ENCODE data around the gene CNIH2. TPM values are rescaled to one million over a fixed set of nuclear protein-coding genes. Genes with fewer than 3 reads are reported as not detected.

Gene CNIH2
- total RNA-seq, 1 donor, result 1.0 TPM

GRCh38 chr11:66330931-66331330, 53.0 kb downstream of the CNIH2 start:
- no peaks in the 10 kb centered on the region for H3K9me3 ChIP-seq (ENCODE audit: low read depth, low read length)
- peaks cover 44% of the 10 kb centered on the region for H3K4me1 ChIP-seq (ENCODE audit: insufficient read depth, low read length)
- H3K27me3 ChIP-seq (ENCODE audit: insufficient read depth, low read length), result no peaks in the 10 kb centered on the region
- no peak overlapping the region for H3K4me3 ChIP-seq (ENCODE audit: low read length)

DNA sequence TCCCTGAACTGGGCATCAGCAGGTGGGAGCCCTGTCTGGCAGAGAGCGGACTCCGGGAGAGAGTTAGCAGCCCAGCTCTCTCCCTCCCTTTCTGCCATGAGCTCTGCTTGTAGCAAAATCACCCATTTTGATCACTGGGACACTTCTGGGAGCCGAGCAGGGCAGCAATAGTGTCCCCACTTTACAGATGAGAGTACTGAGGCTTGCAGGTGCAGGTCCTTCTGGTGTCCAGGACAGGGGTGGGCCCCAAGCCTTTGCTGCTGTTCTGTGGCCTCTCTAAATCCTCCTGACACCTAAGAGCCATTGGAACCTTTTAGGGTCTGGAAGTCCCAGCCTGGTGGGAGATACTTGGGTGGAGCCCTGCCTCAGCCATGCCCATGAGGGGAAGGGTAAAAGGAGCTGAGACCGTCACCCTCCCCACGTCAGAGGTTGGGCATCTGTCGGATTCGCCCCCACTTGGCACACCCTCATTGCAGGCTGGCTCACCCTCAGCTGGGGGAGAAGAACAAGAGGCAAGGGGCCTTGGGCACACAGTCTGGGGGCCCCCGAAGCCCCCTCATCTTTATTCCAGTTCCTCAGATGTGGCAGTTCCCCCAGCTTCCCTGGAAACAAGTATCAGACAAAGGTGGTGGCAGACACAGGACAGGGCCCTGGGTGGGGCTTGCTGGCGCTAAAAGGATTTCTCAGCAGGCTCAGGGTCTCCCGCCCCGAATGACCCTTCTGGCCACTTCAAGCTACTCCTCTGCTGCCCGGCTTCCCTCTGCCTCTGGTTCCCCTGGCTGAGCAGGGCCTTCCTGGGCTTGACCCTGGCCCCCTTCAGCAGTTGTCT, 53.8 kb downstream of the CNIH2 start:
- Histone ChIP-seq H3K4me1 (ENCODE audit: insufficient read depth, low read length) (peaks cover 46% of the 10 kb centered on the region), H3K4me3 (ENCODE audit: low read length) (no peak overlapping the region), H3K9me3 (ENCODE audit: low read depth, low read length) (no peaks in the 10 kb centered on the region), H3K27me3 (ENCODE audit: insufficient read depth, low read length) (no peaks in the 10 kb centered on the region)

- Histone ChIP-seq H3K4me3 (ENCODE audit: low read length) (no peak overlapping the region), H3K9me3 (ENCODE audit: low read depth, low read length) (no peaks in the 10 kb centered on the region), H3K4me1 (ENCODE audit: insufficient read depth, low read length) (peaks cover 46% of the 10 kb centered on the region), H3K27me3 (ENCODE audit: insufficient read depth, low read length) (no peaks in the 10 kb centered on the region)
These were observed 54.6 kb downstream of the CNIH2 start for GRCh38 chr11:66332371-66333219.

GRCh38 chr11:66333220-66333877, 55.4 kb downstream of the CNIH2 start:
- no peaks in the 10 kb centered on the region for H3K9me3 ChIP-seq (ENCODE audit: low read depth, low read length)
- peaks cover 39% of the 10 kb centered on the region for H3K4me1 ChIP-seq (ENCODE audit: insufficient read depth, low read length)
- H3K27me3 ChIP-seq (ENCODE audit: insufficient read depth, low read length), result no peaks in the 10 kb centered on the region
- H3K4me3 ChIP-seq (ENCODE audit: low read length), result no peak overlapping the region

Other genes with a start within 250 kb of the CNIH2 start
- not detected for gene GAL3ST3, start 229.0 kb upstream of the CNIH2 start, total RNA-seq
- gene SF3B2, start 225.8 kb upstream of the CNIH2 start, total RNA-seq, result 135 TPM
- 66.7 TPM for gene PACS1, start 207.9 kb upstream of the CNIH2 start, total RNA-seq
- 11.2 TPM for gene KLC2, start 20.5 kb upstream of the CNIH2 start, total RNA-seq
- gene RAB1B, start 9.5 kb upstream of the CNIH2 start, total RNA-seq, result 40.5 TPM
- 13.1 TPM for gene YIF1A, start 11.0 kb downstream of the CNIH2 start, total RNA-seq
- 0.21 TPM for gene TMEM151A, start 13.7 kb downstream of the CNIH2 start, total RNA-seq
- 1.5 TPM for gene CD248, start 38.9 kb downstream of the CNIH2 start, total RNA-seq
- gene RIN1, start 58.3 kb downstream of the CNIH2 start, total RNA-seq, result 4.8 TPM
- 51.7 TPM for gene BRMS1, start 66.9 kb downstream of the CNIH2 start, total RNA-seq
- gene B4GAT1, start 69.5 kb downstream of the CNIH2 start, total RNA-seq, result 0.84 TPM
- 1.2 TPM for gene SLC29A2, start 93.6 kb downstream of the CNIH2 start, total RNA-seq
- gene NPAS4, start 142.9 kb downstream of the CNIH2 start, total RNA-seq, result not detected
- 22.6 TPM for gene MRPL11, start 160.7 kb downstream of the CNIH2 start, total RNA-seq
- gene PELI3, start 188.7 kb downstream of the CNIH2 start, total RNA-seq, result 9.8 TPM
- 15.2 TPM for gene DPP3, start 202.3 kb downstream of the CNIH2 start, total RNA-seq
- 12.6 TPM for gene BBS1, start 232.5 kb downstream of the CNIH2 start, total RNA-seq

Data from mononuclear cell (primary cell).